Measurements from ENCODE around the gene VPS45. TPM values are rescaled to one million over a fixed set of nuclear protein-coding genes. Genes with fewer than 3 reads are reported as not detected.

Gene VPS45
- total RNA-seq, 1 donor from 2014 or later, result 34.0 TPM

GRCh38 chr1:150020711-150021110 is 46.9 kb upstream of the VPS45 start:
- Histone ChIP-seq H4K20me1 (ENCODE audit: insufficient read depth, low read length) (no peaks in the 10 kb centered on the region), H3K79me2 (ENCODE audit: insufficient read depth, low read length) (no peaks in the 10 kb centered on the region), H3K4me1 (ENCODE audit: insufficient read depth, low read length) (peaks cover 4% of the 10 kb centered on the region), H3K9ac (ENCODE audit: low read length) (no peak overlapping the region), H3K4me3 (ENCODE audit: insufficient read depth, low read depth, low read length) (no peak overlapping the region), H3K4me2 (ENCODE audit: low read length) (no peak overlapping the region), H3K9me3 (ENCODE audit: insufficient read depth, low read depth, low read length) (no peaks in the 10 kb centered on the region), H3K27me3 (ENCODE audit: insufficient read depth, low read length) (no peaks in the 10 kb centered on the region), H3K36me3 (ENCODE audit: insufficient read depth, low read length) (no peaks in the 10 kb centered on the region), H3K27ac (ENCODE audit: low read depth, low read length) (no peak overlapping the region), H2AFZ (ENCODE audit: low read depth, low read length) (no peak overlapping the region)
- DNase-seq (ENCODE audit: low read depth), result no peak
- TF ChIP-seq CTCF (IDR thresholded peaks at IDR 0.05; ENCODE audit: insufficient read depth, low read depth, low read length) (no peak), EZH2 (IDR thresholded peaks at IDR 0.05; ENCODE audit: insufficient read depth, low read length) (no peak)
- no peak overlapping the region for H3K27ac Mint-ChIP-seq (ENCODE audit: unreplicated experiment)
- no peaks in the 10 kb centered on the region for H3K36me3 Mint-ChIP-seq (ENCODE audit: low read depth, unreplicated experiment)
- no peaks in the 10 kb centered on the region for H3K9me3 Mint-ChIP-seq (ENCODE audit: unreplicated experiment)
- no peak for FAIRE-seq
- no peak overlapping the region for H3K4me3 Mint-ChIP-seq (ENCODE audit: unreplicated experiment)
- H3K4me1 Mint-ChIP-seq (ENCODE audit: low read depth, unreplicated experiment), result no peaks in the 10 kb centered on the region
- no peaks in the 10 kb centered on the region for H3K27me3 Mint-ChIP-seq (ENCODE audit: low read depth, unreplicated experiment)

- peaks cover 4% of the 10 kb centered on the region for H3K4me1 ChIP-seq (ENCODE audit: insufficient read depth, low read length)
- Mint-ChIP-seq H3K27me3 (ENCODE audit: low read depth, unreplicated experiment) (no peaks in the 10 kb centered on the region), H3K4me1 (ENCODE audit: low read depth, unreplicated experiment) (no peaks in the 10 kb centered on the region), H3K36me3 (ENCODE audit: low read depth, unreplicated experiment) (no peaks in the 10 kb centered on the region), H3K27ac (ENCODE audit: unreplicated experiment) (no peak overlapping the region), H3K4me3 (ENCODE audit: unreplicated experiment) (no peak overlapping the region), H3K9me3 (ENCODE audit: unreplicated experiment) (no peaks in the 10 kb centered on the region)
- FAIRE-seq, result no peak
- H3K4me2 ChIP-seq (ENCODE audit: low read length), result peak overlapping the region; percentile 27
- DNase-seq (ENCODE audit: low read depth), result no peak
- no peaks in the 10 kb centered on the region for H3K79me2 ChIP-seq (ENCODE audit: insufficient read depth, low read length)
- TF ChIP-seq CTCF (IDR thresholded peaks at IDR 0.05; ENCODE audit: insufficient read depth, low read depth, low read length) (no peak), EZH2 (IDR thresholded peaks at IDR 0.05; ENCODE audit: insufficient read depth, low read length) (no peak)
- no peak overlapping the region for H3K27ac ChIP-seq (ENCODE audit: low read depth, low read length)
- no peaks in the 10 kb centered on the region for H3K36me3 ChIP-seq (ENCODE audit: insufficient read depth, low read length)
- no peaks in the 10 kb centered on the region for H4K20me1 ChIP-seq (ENCODE audit: insufficient read depth, low read length)
- H3K9me3 ChIP-seq (ENCODE audit: insufficient read depth, low read depth, low read length), result no peaks in the 10 kb centered on the region
- H2AFZ ChIP-seq (ENCODE audit: low read depth, low read length), result no peak overlapping the region
- H3K27me3 ChIP-seq (ENCODE audit: insufficient read depth, low read length), result no peaks in the 10 kb centered on the region
- no peak overlapping the region for H3K9ac ChIP-seq (ENCODE audit: low read length)
- H3K4me3 ChIP-seq (ENCODE audit: insufficient read depth, low read depth, low read length), result no peak overlapping the region
Observed at GRCh38 chr1:150021191-150021694, 46.3 kb upstream of the VPS45 start.

GRCh38 chr1:150022357-150022756 is 45.2 kb upstream of the VPS45 start:
- no peaks in the 10 kb centered on the region for H3K36me3 Mint-ChIP-seq (ENCODE audit: low read depth, unreplicated experiment)
- no peak for DNase-seq (ENCODE audit: low read depth)
- Histone ChIP-seq H3K9ac (ENCODE audit: low read length) (no peak overlapping the region), H3K9me3 (ENCODE audit: insufficient read depth, low read depth, low read length) (no peaks in the 10 kb centered on the region), H3K27me3 (ENCODE audit: insufficient read depth, low read length) (no peaks in the 10 kb centered on the region), H3K4me1 (ENCODE audit: insufficient read depth, low read length) (peaks cover 4% of the 10 kb centered on the region), H3K36me3 (ENCODE audit: insufficient read depth, low read length) (no peaks in the 10 kb centered on the region), H4K20me1 (ENCODE audit: insufficient read depth, low read length) (no peaks in the 10 kb centered on the region), H2AFZ (ENCODE audit: low read depth, low read length) (no peak overlapping the region), H3K27ac (ENCODE audit: low read depth, low read length) (no peak overlapping the region), H3K79me2 (ENCODE audit: insufficient read depth, low read length) (no peaks in the 10 kb centered on the region), H3K4me3 (ENCODE audit: insufficient read depth, low read depth, low read length) (no peak overlapping the region), H3K4me2 (ENCODE audit: low read length) (no peak overlapping the region)
- no peak overlapping the region for H3K27ac Mint-ChIP-seq (ENCODE audit: unreplicated experiment)
- no peak for FAIRE-seq
- H3K9me3 Mint-ChIP-seq (ENCODE audit: unreplicated experiment), result no peaks in the 10 kb centered on the region
- no peak for TF ChIP-seq CTCF (IDR thresholded peaks at IDR 0.05; ENCODE audit: insufficient read depth, low read depth, low read length)
- TF ChIP-seq EZH2 (IDR thresholded peaks at IDR 0.05; ENCODE audit: insufficient read depth, low read length), result no peak
- H3K4me3 Mint-ChIP-seq (ENCODE audit: unreplicated experiment), result no peak overlapping the region
- no peaks in the 10 kb centered on the region for H3K4me1 Mint-ChIP-seq (ENCODE audit: low read depth, unreplicated experiment)
- no peaks in the 10 kb centered on the region for H3K27me3 Mint-ChIP-seq (ENCODE audit: low read depth, unreplicated experiment)
